HG02884 (cell line): Measurements from ENCODE around the gene GABRB3.

ENCODE experiments used
- ATAC-seq: cut with Tn5 transposase; IDR thresholded peaks from one replicate; pipeline ENCODE4 v1.9.1; 2021; ENCODE audit warnings: mild to moderate bottlenecking, moderate library complexity; ENCODE audit not compliant: unreplicated experiment

Gene GABRB3

GRCh38 chr15:26679927-26680326 lies 92.9 kb downstream of the GABRB3 start:
- no peak for ATAC-seq

DNA sequence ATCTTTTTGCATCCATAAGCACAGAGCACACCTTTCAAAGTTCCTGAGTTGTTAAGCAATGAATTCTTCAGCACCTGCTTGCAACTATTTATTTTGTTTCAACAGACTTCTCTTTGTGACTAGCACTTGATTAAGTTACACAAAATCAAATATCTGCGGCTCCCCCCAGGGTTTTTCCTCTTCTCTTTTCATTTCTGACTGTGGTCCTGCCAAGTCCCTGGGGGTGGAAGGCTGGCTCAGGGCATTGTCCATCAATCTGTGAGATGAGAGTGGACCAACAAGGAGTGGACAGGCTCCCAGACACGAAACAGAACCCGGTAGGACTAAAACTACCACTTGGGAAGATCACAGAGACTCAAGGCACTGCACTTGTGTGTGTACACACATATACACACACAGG lies 96.8 kb downstream of the GABRB3 start:
- no peak for ATAC-seq

- ATAC-seq, result no peak
Observed at GRCh38 chr15:26674467-26674866, 98.4 kb downstream of the GABRB3 start.

GRCh38 chr15:26673445-26673844 lies 99.4 kb downstream of the GABRB3 start:
- ATAC-seq, result no peak

GRCh38 chr15:26670116-26670515 lies 102.8 kb downstream of the GABRB3 start:
- ATAC-seq, result no peak

DNA sequence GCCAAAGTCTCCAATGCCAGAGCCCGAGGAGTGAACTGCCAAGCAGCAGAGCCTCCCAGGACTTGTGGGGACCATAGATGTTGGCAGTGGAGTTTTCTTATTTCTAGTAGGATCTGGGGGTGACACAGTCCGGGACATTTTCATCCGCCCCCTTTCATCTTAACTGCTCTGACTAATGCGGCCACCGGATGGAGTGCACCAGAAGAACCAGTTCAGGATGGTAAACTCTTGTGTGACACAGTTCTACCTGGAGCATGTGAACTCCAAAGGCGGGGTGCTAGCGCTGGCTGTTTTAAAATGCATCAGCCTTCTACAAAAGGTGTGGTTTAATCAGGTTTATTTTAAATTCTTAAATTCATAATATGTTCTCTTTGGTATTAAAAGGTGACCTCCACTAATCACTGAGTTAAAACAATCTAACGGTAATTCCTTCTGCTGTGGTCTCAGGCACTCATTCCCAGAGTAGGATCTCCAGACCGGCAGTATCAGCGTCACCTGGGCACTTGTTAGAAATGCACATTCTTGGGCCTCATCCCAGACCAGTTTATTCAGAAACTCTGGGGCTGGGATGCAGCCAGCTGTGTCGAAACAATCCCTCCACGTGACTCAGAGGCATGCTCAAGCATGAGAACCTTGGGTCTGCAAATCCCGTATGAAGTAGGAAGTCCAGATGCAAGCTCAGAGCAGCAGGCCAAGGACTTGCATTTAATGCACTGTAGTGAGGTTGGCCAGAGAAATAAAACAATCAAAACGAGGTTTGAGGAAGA lies 105.5 kb downstream of the GABRB3 start:
- no peak for ATAC-seq

- no peak for ATAC-seq
Observed at GRCh38 chr15:26665957-26666791, 106.7 kb downstream of the GABRB3 start.

DNA sequence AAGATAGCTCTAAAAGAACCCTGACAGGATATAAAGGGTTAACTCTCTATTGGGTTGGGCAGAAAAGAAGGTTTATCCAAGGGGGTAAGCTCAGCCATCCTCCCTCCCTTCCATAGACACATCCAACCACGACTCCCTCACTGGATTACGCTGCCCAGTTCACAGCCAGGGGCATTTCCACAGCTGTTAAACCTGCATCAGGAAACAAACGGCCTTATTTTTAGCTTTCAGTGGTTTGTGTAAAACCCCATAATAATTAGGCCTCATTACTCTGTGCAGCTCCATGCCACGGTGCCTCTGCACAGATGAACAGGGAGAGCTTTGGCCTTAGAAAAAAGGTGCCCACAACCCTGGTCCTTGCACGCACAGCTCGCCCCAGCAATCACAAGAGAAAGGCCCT lies 110.6 kb downstream of the GABRB3 start:
- ATAC-seq, result no peak

DNA sequence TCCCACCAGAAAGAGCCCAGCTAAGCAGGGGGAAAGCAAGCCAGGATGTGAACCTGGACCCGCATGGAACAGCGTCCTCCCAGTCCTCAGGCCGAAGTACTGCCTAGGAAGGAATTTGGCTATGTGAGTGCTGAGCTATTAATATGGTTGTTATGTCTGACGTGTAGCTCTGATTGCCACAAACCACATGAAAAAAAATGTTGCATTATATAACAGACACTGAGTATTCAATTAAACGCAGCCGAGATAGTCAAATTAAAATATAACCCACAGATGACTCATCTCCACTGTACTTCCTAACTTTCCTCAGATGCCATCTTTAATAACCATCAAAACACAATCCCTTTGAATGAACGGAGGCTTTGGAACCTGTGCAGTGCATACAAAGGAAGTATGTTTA lies 111.1 kb downstream of the GABRB3 start:
- ATAC-seq, result no peak

DNA sequence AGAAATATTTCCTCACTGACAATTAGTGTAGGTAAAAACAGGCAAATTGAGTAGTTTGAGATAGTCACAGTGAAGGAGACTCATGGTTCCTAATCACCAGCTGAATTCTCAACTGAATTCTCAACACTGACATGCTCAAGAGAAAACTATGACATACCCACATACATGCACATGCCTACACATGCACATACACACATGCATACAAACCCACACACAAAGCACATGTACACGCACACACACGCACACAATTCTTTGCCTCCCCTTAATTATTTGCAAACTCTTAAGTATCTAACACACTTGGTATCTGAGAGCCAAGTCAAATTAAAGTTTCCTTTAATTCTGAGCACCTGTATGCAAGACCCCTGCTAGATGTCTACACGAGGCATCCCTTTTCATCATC lies 111.8 kb downstream of the GABRB3 start:
- ATAC-seq, result no peak

- no peak for ATAC-seq
Observed at GRCh38 chr15:26660241-26660640, 112.6 kb downstream of the GABRB3 start.

DNA sequence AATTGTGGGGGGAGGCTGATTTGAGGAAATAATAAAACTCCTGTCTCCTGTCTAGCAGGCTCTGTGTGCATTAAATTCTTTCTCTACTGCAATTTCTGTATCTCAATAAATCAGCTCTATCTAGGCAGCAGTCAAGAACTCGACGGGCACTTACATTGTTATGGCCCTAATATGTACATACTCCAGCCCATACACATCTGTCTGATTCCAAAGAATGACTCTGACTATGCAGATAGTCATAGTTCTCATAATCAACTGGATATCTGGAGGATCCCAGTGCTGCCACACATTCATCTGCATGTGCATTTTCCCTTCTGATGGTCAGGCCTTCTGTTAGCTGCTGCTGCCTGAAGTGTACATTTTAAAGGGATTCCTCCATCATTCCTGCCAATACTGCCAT lies 114.6 kb downstream of the GABRB3 start:
- ATAC-seq, result no peak

DNA sequence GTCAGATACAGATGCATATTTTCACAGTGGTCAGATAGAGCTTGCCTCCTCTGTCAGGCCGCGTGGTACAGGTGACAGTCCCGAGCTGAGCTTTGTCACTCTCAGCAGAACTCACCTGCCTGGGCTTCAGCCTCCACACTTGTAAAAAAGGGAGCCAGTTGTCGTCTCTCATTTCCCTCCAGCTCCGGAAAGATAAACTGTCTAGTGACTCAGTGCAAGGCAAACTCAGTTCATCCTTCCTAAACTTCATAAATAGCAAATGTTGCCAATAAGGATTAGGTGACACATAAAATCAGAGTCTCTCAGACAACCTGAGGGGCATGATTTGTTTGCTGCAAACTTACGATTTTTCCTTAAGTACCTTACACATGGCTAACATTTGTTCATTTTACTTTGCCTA lies 116.8 kb downstream of the GABRB3 start:
- ATAC-seq, result no peak

GRCh38 chr15:26651909-26652308 lies 121.0 kb downstream of the GABRB3 start:
- ATAC-seq, result no peak

DNA sequence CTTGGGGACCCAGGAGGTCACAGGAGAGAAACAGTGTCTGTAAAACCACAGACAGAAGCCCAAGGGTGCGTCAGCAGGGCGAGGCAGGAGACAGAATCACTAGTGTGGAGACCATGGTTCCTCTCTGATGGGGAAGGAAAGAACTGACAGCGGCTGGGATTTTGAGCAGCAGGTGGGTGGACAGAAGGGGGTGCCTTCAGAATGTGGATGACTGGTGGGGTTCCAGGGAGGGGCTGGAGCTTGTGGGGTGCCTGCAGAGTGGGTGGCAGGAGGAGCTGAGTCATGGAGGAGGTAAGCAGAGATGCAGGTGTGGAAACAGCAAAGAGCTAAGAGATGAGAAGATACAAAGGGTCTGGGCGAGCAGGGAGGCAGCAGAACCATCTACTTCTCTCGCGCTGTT lies 124.2 kb downstream of the GABRB3 start:
- ATAC-seq, result no peak

GRCh38 chr15:26644948-26645347 lies 127.9 kb downstream of the GABRB3 start:
- ATAC-seq, result no peak

- no peak for ATAC-seq
Observed at GRCh38 chr15:26641144-26641543, 131.7 kb downstream of the GABRB3 start.

- no peak for ATAC-seq
Observed at GRCh38 chr15:26640601-26641000, 132.3 kb downstream of the GABRB3 start.

DNA sequence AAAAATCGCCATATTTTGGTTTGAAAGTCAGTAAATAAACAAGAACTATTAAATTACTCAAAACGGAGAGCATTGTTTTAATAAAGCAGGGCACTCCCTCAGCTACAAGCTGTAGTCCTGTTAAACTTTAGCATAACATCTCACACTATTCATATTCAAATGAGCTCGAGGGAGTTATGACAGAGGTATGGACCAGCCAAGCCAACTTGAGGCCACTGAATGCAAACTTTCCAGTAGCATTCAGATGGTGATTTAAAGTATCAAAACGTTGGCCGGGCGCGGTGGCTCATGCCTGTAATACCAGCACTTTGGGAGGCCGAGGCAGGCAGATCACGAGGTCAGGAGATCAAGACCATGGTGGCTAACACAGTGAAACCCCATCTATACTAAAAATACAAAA lies 132.9 kb downstream of the GABRB3 start:
- no peak for ATAC-seq

- ATAC-seq, result no peak
Observed at GRCh38 chr15:26635614-26636013, 137.3 kb downstream of the GABRB3 start.

DNA sequence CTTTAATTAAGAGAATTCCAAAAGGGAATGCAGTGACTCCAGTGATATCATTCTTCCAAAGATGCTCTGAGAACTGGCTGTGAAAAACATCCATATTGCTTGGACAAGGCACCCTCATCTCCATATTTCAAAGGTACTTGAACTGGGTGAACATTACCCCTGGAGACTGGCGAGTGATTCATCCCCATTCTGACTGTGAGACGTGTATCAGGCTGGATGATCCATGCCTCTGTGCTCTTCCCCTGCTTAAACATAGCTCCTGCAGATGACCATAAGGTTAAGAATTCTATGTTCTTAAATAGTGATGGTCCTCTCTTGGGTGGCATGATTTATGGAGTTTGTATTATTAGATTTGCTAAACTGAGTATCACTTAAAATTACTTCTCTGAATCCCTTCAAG lies 137.8 kb downstream of the GABRB3 start:
- ATAC-seq, result no peak

DNA sequence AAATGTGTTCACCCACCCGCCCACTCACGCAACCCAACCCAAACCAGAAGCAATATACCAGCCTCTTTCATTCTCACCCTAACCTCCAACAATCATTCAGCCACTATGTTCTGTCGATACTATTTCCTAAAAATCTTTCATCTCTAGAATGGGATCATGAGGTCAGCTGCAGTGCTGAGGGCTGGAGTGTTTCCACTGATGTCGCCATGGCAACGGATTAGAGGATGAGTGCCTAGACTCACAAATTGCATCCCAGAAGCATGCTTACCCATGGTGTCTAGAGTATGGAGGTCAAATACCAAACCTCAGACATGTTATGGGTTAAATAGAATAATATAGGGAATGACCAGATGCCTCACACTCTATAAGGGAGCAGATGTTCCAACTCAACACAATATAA lies 138.5 kb downstream of the GABRB3 start:
- ATAC-seq, result no peak
